HPDE6-E6E7 (cell line): ENCODE results near the gene YIPF5.

Source experiments
- DNase-seq: peaks from one replicate; pipeline ENCODE4 v3.0.0; 2011; ENCODE audit warnings: missing footprints; ENCODE audit errors: extremely low spot score

The YIPF5 gene

GRCh38 chr5:144179226-144179625 lies 8.8 kb upstream of the YIPF5 start:
- DNase-seq: no peak

DNA sequence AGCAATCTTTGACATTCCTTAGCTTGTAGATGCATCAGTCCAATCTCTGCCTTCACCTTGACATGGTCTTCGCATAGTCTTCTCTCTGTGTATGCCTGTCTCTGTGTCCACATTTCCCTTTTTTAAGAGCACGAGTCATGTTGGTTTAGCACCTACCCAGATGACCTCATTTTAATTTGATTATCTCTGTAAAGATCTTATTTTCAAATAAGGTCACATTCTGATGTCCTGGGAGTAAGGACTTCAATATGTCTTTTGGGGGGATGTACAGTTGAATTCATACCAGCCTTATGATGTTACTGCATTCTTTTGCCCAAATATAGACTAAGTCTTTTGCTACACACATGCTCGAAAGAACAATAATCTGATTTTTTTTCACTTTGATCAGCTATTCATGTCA lies 7.1 kb upstream of the YIPF5 start:
- no peak for DNase-seq

- no peak for DNase-seq
Observed at GRCh38 chr5:144173766-144174165, 3.3 kb upstream of the YIPF5 start.

DNA sequence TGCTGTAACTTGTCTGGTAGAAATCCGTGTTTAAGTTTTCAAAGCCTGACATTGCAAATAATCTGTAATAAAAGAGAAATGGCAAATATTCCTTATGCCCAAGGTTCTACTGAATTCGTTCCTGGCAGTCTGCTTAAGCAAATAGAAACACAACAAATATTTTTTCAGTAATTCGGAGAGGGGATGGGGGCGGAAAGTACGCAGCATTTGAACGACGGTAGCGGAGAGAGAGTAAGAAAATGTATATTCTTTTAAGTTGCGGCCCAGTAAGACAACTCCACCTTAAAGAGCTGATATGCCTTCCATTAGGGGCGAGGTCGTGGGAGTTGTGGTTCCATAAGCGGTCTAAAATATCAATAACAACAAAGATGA lies 569 bp downstream of the YIPF5 start:
- no peak for DNase-seq

DNA sequence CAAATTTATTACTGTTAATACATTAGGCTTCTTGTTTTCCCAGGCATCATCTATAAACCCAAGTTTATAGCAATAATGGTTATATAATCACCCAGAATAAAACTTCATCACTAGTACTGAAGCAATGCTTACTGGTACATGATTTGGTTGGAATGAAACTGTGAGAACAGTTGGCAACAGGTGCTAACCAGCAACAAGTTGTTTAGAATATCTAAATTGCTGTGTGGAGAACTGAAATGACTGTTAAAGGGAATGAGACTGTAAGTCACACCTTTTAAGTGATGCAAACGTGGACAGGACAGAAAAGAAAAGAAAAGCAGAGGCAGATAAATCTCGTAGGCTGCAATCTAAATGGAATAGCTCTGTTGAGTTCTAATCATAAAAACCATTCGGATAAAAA lies 2.5 kb downstream of the YIPF5 start:
- DNase-seq: no peak

- DNase-seq: no peak
Observed at GRCh38 chr5:144166696-144167095, 3.8 kb downstream of the YIPF5 start.

GRCh38 chr5:144162686-144163085 lies 7.8 kb downstream of the YIPF5 start:
- no peak for DNase-seq

GRCh38 chr5:144156767-144157171 lies 13.7 kb downstream of the YIPF5 start:
- DNase-seq: no peak

GRCh38 chr5:144151026-144151425 lies 19.4 kb downstream of the YIPF5 start:
- no peak for DNase-seq

GRCh38 chr5:144144956-144145751 lies 25.3 kb downstream of the YIPF5 start:
- no peak for DNase-seq

GRCh38 chr5:144143625-144144024 lies 26.8 kb downstream of the YIPF5 start:
- no peak for DNase-seq

- DNase-seq: no peak
Observed at GRCh38 chr5:144142824-144143162, 27.7 kb downstream of the YIPF5 start.

DNA sequence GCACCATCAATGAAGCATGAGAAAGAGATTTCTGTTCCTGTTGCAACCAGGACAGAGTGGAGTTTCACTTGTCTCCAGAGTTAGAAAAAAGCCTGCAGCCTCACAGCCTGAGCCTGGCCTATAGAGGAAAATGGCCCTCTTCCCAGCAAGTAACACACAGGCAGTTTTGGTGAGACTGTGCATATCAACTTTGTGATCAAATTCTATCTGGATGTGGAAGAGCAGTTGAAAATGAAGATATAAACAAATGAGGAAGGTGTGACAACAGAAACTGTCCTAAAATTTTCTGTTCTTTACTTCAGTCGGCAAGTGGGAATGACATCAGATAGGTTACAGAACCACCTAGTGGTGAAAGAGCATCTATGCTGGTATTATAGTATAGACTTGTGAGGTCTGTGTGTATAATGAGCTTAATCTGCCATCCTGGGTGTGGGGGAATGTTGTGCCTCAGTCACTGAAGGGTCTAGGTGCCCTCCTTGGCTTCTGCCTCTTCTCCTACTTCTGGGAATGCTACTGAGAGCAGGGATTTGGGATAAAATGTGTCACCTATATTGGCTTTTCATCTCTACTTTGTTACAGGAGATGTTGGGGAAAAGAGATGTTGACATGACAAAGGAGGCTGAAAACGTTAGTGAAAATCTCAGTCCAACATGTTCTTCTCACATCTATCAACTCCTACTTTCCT lies 28.2 kb downstream of the YIPF5 start:
- DNase-seq: peak; percentile 54

DNA sequence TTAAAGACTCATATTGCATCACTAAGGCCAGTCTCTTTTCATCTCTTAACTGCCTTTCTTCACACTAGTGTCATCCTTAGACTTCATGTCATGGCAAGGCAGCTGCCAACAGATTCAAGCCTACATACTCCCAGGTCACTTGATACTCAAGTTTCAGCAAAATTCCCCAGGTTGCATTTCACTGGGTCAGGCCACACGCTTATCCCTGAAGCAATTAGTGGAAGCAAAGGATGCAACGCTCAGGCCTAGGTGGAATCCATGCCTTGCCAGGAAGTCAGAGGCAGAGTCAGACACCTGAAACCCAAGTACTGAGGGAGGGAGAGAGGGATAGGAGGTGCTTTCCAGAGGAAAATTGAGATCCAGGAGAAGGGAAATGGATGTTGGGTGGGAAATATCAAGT lies 28.9 kb downstream of the YIPF5 start:
- DNase-seq: no peak

DNA sequence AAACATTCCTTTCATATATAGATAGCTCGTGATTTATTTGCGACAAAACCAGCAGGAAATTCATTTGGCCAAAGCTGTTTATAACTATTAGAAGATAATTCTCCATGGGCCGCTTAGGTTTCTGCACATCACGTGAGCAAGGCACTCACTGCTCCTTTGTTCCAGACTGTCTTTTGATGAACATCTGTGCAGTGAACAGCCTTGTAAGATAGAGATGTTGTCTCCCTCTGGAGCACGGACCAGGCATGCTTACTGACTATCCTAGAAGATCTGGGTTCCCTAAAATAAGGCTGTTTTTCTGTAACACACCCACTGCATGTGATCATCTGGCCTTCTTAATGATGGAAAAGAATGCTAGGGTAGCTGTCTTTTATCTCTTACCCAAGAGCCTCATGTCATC lies 30.9 kb downstream of the YIPF5 start:
- DNase-seq: no peak

DNA sequence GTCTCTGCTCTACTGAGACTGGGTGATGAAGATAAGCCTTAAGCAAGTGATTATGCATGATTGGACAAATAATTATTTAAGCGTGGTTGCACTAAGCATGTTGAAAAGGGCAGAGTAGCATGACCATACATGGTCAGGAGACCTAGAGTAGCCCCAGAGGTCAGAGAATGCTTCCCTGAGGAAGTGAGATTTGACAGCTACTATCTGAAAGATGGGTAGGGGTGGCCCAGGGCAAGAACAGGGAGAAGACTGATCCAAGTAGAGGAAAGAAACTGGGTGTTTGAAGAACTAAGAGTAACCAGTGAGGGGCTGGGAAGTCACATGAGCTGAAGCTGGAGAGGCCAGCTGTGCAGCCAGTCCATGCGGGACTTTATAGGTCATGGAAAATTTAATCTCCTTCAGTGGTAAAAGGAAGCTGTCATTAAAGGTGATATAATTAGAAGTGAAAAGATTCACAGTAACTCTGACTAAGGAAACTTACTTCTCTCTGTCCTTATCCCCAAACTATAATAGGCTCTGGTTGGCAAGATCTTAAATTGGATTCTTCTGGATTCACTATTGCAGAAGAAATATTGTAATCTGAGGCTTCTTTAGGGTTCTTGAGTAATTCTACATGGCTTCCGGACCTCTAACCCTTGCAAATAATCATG lies 35.2 kb downstream of the YIPF5 start:
- no peak for DNase-seq

- DNase-seq: no peak
Observed at GRCh38 chr5:144134194-144134826, 36.1 kb downstream of the YIPF5 start.

DNA sequence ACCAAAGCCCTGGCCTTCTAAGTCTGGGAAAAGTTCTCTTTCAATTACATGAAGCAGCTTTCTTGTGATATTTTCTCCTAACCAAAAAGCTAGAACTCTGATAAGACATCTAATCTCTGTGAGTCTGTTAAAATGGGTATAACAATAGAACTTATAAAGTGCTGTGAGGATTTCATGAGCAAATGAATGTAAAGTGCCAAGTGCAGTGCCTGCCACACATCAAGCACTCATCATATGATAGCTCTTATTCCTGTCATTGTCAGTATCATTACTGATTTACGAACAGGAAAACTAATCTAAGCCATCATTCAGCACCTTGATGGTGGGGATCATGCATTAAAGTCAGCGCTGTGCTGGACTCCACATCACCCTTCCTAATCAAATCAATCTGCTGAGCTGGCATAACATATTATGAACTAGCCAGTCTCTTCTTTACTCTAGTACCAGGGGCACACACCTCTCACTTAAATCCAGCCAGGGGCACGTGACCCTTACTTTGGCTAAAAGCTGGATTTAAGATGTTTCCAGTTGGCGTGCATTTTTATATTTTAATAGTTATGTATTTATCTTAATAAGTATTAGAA lies 37.3 kb downstream of the YIPF5 start:
- DNase-seq: no peak

- DNase-seq: no peak
Observed at GRCh38 chr5:144131261-144131660, 39.2 kb downstream of the YIPF5 start.

- no peak for DNase-seq
Observed at GRCh38 chr5:144130306-144130705, 40.2 kb downstream of the YIPF5 start.

DNA sequence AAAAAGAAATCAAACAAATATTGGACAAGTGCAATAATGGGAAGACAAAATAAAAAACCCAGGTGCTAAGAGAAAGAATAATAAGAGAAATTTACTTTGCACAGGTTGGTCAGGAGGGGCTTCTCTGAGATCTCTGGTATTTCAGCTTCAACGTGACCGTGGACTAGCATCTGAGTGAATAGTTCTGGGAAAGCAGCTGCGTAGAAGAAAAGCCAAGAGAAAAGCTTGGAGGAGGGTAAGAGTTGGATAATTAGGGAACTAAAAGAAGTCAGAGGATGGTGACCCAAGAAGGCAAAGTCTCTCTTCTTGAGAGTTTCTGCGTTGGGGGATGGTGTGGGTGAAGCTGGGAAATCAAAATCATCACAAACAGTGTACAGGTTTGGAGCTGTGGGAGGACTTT lies 41.6 kb downstream of the YIPF5 start:
- DNase-seq: no peak

GRCh38 chr5:144126707-144127106 lies 43.8 kb downstream of the YIPF5 start:
- no peak for DNase-seq
